ENCODE measurements around the gene STK32B. TPM values are rescaled to one million over a fixed set of nuclear protein-coding genes. Genes with fewer than 3 reads are reported as not detected.

Gene STK32B
- total RNA-seq, 1 donor from 2014 or later = 4.2 TPM

- no peak for TF ChIP-seq CTCF (conservative IDR thresholded peaks at IDR 0.05; ENCODE audit: low read depth, low read length)
- DNase-seq (ENCODE audit: low read depth) = no peak
- H3K4me3 ChIP-seq (ENCODE audit: low read depth, low read length) = no peak overlapping the region
Measured at GRCh38 chr4:5012244-5012898, 38.9 kb upstream of the STK32B start.

- no peak overlapping the region for H3K4me3 ChIP-seq (ENCODE audit: low read depth, low read length)
- no peak for TF ChIP-seq CTCF (conservative IDR thresholded peaks at IDR 0.05; ENCODE audit: low read depth, low read length)
- DNase-seq (ENCODE audit: low read depth) = no peak
Measured at GRCh38 chr4:5012958-5013357, 38.3 kb upstream of the STK32B start.

- no peak for DNase-seq (ENCODE audit: low read depth)
- no peak for TF ChIP-seq CTCF (conservative IDR thresholded peaks at IDR 0.05; ENCODE audit: low read depth, low read length)
- H3K4me3 ChIP-seq (ENCODE audit: low read depth, low read length) = no peak overlapping the region
Measured at GRCh38 chr4:5014007-5014682, 37.1 kb upstream of the STK32B start.

GRCh38 chr4:5018096-5018495 is 33.2 kb upstream of the STK32B start:
- DNase-seq (ENCODE audit: low read depth) = no peak
- TF ChIP-seq CTCF (conservative IDR thresholded peaks at IDR 0.05; ENCODE audit: low read depth, low read length) = peak; percentile 26
- H3K4me3 ChIP-seq (ENCODE audit: low read depth, low read length) = no peak overlapping the region

GRCh38 chr4:5018603-5019002 is 32.7 kb upstream of the STK32B start:
- DNase-seq (ENCODE audit: low read depth) = no peak
- H3K4me3 ChIP-seq (ENCODE audit: low read depth, low read length) = no peak overlapping the region
- no peak for TF ChIP-seq CTCF (conservative IDR thresholded peaks at IDR 0.05; ENCODE audit: low read depth, low read length)

GRCh38 chr4:5019274-5019673 is 32.0 kb upstream of the STK32B start, which contains the start of gene CYTL1:
TSS of gene CYTL1 (minus strand) at chr4:5019458. CDS start at chr4:5019445, 13 bp downstream.
- peak within 1 kb of the TSS; percentile 31 for H3K4me3 ChIP-seq (ENCODE audit: low read depth, low read length)
- DNase-seq (ENCODE audit: low read depth) = no peak

More at GRCh38 chr4:5019274-5019673, 32.0 kb upstream of the STK32B start, which contains the start of gene CYTL1:
- TF ChIP-seq CTCF (conservative IDR thresholded peaks at IDR 0.05; ENCODE audit: low read depth, low read length) = no peak
